ENCODE data around the gene TCF19.

The TCF19 gene

DNA sequence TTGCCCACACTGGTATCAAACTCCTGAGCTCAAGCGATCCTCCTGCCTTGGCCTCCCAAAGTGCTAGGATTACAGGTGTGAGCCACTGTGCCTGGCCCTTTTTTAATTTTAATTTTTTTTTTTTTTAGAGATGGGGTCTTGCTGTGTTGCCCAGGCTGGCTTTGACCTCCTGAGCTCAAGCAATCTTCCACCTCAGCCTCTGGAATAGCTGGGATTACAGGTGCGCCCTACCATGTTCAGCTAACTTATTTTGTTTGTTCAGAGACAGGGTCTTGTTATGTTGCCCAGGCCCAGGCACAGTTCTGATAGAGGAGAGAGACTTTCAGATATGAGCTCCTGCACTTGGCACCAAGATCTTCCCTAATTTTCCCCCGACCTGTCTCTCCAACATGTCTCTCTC lies 27.6 kb upstream of the TCF19 start:
- WGBS: 91% methylated on average over 3 of the region's 3 CpGs
- no peak overlapping the region for H3K9ac ChIP-seq (ENCODE audit: low read depth, low read length)
- no peak overlapping the region for H3K4me3 ChIP-seq (ENCODE audit: low read length)
- H3K36me3 ChIP-seq (ENCODE audit: insufficient read depth, low read length): no peaks in the 10 kb centered on the region
- H3K4me1 ChIP-seq (ENCODE audit: insufficient read depth, low read length): no peaks in the 10 kb centered on the region
- no peaks in the 10 kb centered on the region for H3K9me3 ChIP-seq (ENCODE audit: insufficient read depth, low read depth, low read length)
- no peaks in the 10 kb centered on the region for H3K27me3 ChIP-seq (ENCODE audit: insufficient read depth, low read length)
- H3K27ac ChIP-seq (ENCODE audit: low read depth, low read length): no peak overlapping the region

DNA sequence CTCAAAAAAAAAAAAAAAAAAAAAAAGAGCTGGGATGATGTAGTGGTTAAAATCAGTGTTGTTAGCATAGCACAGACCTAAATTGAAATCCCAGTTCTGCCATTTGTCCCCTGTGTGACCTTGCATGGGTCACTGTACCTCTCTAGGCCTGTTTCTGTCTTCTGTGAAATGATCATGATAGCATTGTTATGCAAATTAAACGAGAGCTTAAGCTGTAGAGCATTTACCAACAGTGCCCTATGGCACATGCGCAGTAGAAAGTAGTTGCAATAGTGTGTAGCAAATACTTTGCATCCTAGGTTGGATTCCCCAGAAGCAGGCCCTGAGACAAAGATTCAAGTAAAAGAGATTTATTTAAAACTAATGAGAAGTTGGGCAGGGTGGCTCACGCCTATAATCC lies 26.8 kb upstream of the TCF19 start:
- Histone ChIP-seq H3K27me3 (ENCODE audit: insufficient read depth, low read length) (no peaks in the 10 kb centered on the region), H3K9me3 (ENCODE audit: insufficient read depth, low read depth, low read length) (no peaks in the 10 kb centered on the region), H3K27ac (ENCODE audit: low read depth, low read length) (no peak overlapping the region), H3K4me3 (ENCODE audit: low read length) (no peak overlapping the region), H3K9ac (ENCODE audit: low read depth, low read length) (no peak overlapping the region), H3K4me1 (ENCODE audit: insufficient read depth, low read length) (no peaks in the 10 kb centered on the region), H3K36me3 (ENCODE audit: insufficient read depth, low read length) (no peaks in the 10 kb centered on the region)
- WGBS: 77% methylated on average over 3 of the region's 3 CpGs

DNA sequence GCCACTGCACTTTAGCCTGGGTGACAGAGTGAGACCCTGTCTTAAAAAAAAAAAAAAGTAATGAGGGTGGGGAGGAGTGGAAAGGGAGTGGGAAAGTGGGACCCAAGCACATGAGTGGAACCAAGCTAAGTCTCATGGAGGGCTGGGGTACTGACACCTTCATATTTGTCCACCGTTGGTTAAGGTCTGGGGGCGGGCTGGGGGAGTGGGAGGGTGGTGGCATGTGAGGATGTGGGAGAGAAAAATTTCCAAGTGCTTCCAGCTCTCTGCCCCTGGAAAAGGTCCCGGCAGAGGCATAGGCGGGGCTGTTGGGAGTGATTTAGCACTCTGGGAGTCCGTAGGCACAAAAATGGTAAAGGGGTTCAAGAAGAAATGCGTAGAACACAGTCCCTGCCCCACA lies 25.6 kb upstream of the TCF19 start:
- no peaks in the 10 kb centered on the region for H3K27me3 ChIP-seq (ENCODE audit: insufficient read depth, low read length)
- H3K4me3 ChIP-seq (ENCODE audit: low read length): no peak overlapping the region
- 68% methylated on average over 6 of the region's 6 CpGs for WGBS
- no peaks in the 10 kb centered on the region for H3K9me3 ChIP-seq (ENCODE audit: insufficient read depth, low read depth, low read length)
- no peak overlapping the region for H3K27ac ChIP-seq (ENCODE audit: low read depth, low read length)
- H3K36me3 ChIP-seq (ENCODE audit: insufficient read depth, low read length): no peaks in the 10 kb centered on the region
- H3K9ac ChIP-seq (ENCODE audit: low read depth, low read length): no peak overlapping the region
- 0 out of 2 replicates have a peak, but pooled peaks cover 3% of the 10 kb centered on the region for H3K4me1 ChIP-seq (ENCODE audit: insufficient read depth, low read length)

DNA sequence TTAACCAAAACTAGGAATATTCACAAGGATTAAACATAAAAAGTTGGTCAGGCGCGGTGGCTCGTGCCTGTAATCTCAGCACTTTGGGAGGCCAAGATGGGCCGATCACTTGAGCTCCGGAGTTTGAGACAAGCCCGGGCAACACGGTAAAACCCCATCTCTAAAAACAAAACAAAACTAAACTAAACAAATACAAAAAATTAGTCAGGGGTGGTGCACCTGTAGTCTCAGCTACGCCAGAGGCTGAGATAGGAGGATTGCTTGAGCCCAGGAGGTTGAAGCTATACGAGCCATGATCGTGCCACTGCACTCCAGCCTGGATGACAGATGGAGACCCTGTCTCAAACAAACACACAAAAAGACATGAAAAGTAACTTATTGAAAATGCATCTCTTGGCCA lies 22.7 kb upstream of the TCF19 start:
- H3K27me3 ChIP-seq (ENCODE audit: insufficient read depth, low read length): no peaks in the 10 kb centered on the region
- H3K9ac ChIP-seq (ENCODE audit: low read depth, low read length): no peak overlapping the region
- WGBS: 93% methylated on average over 10 of the region's 10 CpGs

DNA sequence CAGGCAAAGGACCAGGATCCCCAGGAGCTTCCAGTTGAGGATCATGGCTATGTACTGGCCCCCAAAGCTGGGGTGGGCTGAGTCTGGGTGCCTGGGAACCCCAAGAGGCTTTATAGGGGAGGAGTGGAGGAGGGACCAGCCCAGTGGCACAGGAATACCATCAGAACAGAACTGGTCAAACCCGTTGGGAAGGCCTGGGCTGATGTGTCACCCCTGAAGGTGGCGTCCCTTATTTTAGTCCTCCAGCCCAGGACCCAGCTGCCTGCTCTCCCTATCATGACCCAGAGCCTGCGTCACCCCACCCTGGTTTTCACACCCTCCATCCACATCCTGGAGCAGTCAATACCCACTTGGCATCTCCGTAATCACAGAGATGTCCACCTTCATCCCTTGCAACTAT lies 19.4 kb upstream of the TCF19 start, which contains the start of gene PSORS1C2:
Gene PSORS1C2 (minus strand): TSS at position 85 of the 400 bp plus-strand sequence. CDS start 40 bp downstream, at position 45.
- H3K4me3 ChIP-seq (ENCODE audit: low read length): no peak within 1 kb of the TSS
- H3K27me3 ChIP-seq (ENCODE audit: insufficient read depth, low read length): no peaks in the 10 kb centered on the region

More for the DNA sequence above, 22.7 kb upstream of the TCF19 start:
- H3K4me1 ChIP-seq (ENCODE audit: insufficient read depth, low read length): peaks cover 9% of the 10 kb centered on the region; the same call in 1 of the 2 replicates
- H3K4me3 ChIP-seq (ENCODE audit: low read length): no peak overlapping the region
- H3K27ac ChIP-seq (ENCODE audit: low read depth, low read length): no peak overlapping the region
- no peaks in the 10 kb centered on the region for H3K36me3 ChIP-seq (ENCODE audit: insufficient read depth, low read length)
- no peaks in the 10 kb centered on the region for H3K9me3 ChIP-seq (ENCODE audit: insufficient read depth, low read depth, low read length)

DNA sequence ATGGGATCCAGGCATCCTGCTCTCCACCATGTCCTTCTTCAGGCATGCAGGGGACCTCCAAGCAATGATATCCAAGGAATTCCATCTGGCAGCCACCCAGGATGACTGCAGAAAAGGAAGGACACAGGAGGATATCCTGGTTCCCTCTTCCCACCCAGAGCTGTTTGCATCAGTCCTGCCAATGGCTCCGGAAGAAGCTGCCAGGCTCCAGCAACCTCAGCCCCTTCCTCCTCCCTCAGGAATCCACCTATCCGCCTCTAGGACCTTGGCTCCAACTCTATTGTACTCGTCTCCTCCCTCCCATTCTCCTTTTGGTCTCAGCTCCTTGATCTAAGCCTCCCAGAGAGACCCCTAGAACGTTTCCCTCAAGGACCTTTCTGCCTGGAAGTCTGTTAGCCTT lies 18.8 kb upstream of the TCF19 start:
- Histone ChIP-seq H3K36me3 (ENCODE audit: insufficient read depth, low read length) (peaks cover 20% of the 10 kb centered on the region), H3K4me1 (ENCODE audit: insufficient read depth, low read length) (peaks cover 17% of the 10 kb centered on the region; the same call in 1 of the 2 replicates), H3K27ac (ENCODE audit: low read depth, low read length) (no peak overlapping the region; the same call in 1 of the 2 replicates), H3K9ac (ENCODE audit: low read depth, low read length) (no peak overlapping the region), H3K4me3 (ENCODE audit: low read length) (no peak overlapping the region), H3K9me3 (ENCODE audit: insufficient read depth, low read depth, low read length) (no peaks in the 10 kb centered on the region), H3K27me3 (ENCODE audit: insufficient read depth, low read length) (no peaks in the 10 kb centered on the region)
- WGBS: 17% methylated on average over 4 of the region's 4 CpGs

More for the DNA sequence above, 19.4 kb upstream of the TCF19 start, which contains the start of gene PSORS1C2:
- H3K9ac ChIP-seq (ENCODE audit: low read depth, low read length): no peak within 1 kb of the TSS
- H3K27ac ChIP-seq (ENCODE audit: low read depth, low read length): no peak within 1 kb of the TSS; the same call in 1 of the 2 replicates
- H3K4me1 ChIP-seq (ENCODE audit: insufficient read depth, low read length): peaks cover 17% of the 10 kb centered on the region; the same call in 1 of the 2 replicates
- 88% methylated on average over 4 of the region's 4 CpGs for WGBS
- H3K9me3 ChIP-seq (ENCODE audit: insufficient read depth, low read depth, low read length): no peaks in the 10 kb centered on the region
- H3K36me3 ChIP-seq (ENCODE audit: insufficient read depth, low read length): peaks cover 14% of the 10 kb centered on the region

DNA sequence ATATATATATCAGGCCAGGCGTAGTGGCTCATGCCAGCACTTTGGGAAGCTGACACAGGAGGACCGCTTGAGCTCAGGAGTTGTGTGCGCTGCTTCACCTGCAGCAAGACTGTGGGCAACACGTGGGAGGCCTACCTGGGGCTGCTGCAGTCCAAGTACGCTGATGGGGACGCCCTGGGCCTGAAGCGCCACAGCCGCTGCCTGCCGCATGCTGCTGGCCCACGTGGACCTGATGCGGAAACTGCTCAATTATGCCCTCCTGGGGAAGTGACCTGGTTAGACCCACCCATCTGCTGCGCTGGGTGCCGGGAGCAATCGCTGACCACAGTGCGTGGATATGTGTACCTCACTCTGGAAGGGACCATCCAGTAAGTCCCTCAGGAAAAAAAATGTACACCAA lies 17.7 kb upstream of the TCF19 start:
- no peaks in the 10 kb centered on the region for H3K9me3 ChIP-seq (ENCODE audit: insufficient read depth, low read depth, low read length)
- H3K36me3 ChIP-seq (ENCODE audit: insufficient read depth, low read length): peaks cover 30% of the 10 kb centered on the region
- no peak overlapping the region for H3K27ac ChIP-seq (ENCODE audit: low read depth, low read length)
- H3K27me3 ChIP-seq (ENCODE audit: insufficient read depth, low read length): no peaks in the 10 kb centered on the region
- no peak overlapping the region for H3K9ac ChIP-seq (ENCODE audit: low read depth, low read length)
- WGBS: 90% methylated on average over 15 of the region's 15 CpGs
- no peak overlapping the region for H3K4me3 ChIP-seq (ENCODE audit: low read length)
- peaks cover 17% of the 10 kb centered on the region; the same call in 1 of the 2 replicates for H3K4me1 ChIP-seq (ENCODE audit: insufficient read depth, low read length)

DNA sequence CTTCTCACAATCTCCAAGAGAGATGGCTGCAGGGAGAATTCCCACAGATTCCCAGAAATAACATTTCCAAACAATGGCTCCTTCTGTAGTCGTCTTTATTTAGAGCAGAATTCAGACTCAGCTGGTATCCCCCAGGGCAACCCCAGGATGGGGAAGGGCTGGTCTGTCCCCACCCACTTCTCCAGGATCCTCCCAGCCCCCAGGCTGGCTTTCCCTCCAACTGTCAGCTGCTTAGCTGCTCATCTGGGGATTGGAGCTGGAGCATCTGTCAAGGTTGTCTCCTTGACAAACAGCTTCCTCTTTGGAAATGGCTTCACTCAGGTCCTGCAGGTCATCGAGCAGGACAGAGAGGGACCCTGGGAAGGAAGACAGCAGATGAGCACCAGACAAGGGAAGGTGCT lies 16.0 kb upstream of the TCF19 start:
- 69% methylated on average over 2 of the region's 2 CpGs for WGBS
- H3K9me3 ChIP-seq (ENCODE audit: insufficient read depth, low read depth, low read length): no peaks in the 10 kb centered on the region
- no peaks in the 10 kb centered on the region for H3K27me3 ChIP-seq (ENCODE audit: insufficient read depth, low read length)
- no peak overlapping the region for H3K4me3 ChIP-seq (ENCODE audit: low read length)
- peaks cover 17% of the 10 kb centered on the region; the same call in 1 of the 2 replicates for H3K4me1 ChIP-seq (ENCODE audit: insufficient read depth, low read length)
- peaks cover 41% of the 10 kb centered on the region for H3K36me3 ChIP-seq (ENCODE audit: insufficient read depth, low read length)
- no peak overlapping the region for H3K9ac ChIP-seq (ENCODE audit: low read depth, low read length)
- no peak overlapping the region for H3K27ac ChIP-seq (ENCODE audit: low read depth, low read length)

DNA sequence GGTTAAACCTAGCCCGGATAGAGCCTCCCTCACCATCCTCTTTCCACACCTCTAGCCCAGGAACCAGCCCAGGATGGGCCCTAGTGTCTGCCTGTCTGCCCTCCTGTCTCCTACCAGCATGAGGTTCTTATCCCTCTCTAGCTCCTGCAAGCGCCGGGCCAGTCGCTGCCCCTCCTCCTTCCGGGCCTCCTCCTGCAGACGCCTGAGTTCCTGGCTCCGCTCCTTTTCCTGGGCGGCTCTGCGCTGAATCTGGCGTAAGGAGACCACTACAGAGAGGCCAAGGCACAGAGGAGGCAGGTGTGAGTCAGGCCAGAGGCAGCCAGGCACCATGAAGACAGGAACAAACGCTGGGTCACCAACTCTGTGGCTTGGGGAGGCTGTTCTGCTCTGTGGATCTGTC lies 15.2 kb upstream of the TCF19 start:
- peaks cover 14% of the 10 kb centered on the region; the same call in 1 of the 2 replicates for H3K4me1 ChIP-seq (ENCODE audit: insufficient read depth, low read length)
- 36% methylated on average over 11 of the region's 11 CpGs for WGBS
- no peaks in the 10 kb centered on the region for H3K9me3 ChIP-seq (ENCODE audit: insufficient read depth, low read depth, low read length)
- H3K27ac ChIP-seq (ENCODE audit: low read depth, low read length): no peak overlapping the region
- no peaks in the 10 kb centered on the region for H3K27me3 ChIP-seq (ENCODE audit: insufficient read depth, low read length)
- no peak overlapping the region for H3K9ac ChIP-seq (ENCODE audit: low read depth, low read length)
- no peak overlapping the region for H3K4me3 ChIP-seq (ENCODE audit: low read length)
- H3K36me3 ChIP-seq (ENCODE audit: insufficient read depth, low read length): peaks cover 44% of the 10 kb centered on the region

DNA sequence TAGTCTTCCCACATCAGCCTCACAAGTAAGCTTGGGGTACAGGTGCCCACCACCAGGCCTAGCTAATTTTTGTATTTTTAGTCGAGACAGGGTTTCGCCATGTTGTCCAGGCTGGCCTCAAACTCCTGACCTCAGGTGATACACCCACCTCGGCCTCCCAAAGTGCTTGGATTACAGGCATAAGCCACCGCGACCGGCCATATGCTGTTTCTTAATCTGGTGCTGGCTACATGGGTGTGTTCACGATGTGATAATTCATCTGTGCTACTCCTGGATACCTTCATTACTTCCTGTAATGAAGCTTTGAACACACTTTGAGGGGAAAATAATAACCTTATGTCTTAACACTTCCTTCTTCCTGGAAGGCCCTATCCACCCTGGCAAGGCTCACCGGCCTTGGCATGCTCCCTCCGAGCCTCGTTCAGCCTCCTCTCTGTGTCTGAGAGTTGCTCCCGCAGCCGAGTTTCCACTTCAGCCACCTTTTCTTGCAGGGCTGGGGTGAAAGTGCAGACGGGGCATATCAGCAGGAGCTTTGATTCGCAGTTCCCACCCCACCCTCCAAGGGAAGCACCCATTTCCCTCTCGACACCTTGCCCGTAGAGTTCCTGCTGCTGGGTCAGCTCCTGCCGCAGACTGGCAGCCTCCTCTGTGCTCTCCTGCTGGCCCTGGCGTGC lies 14.0 kb upstream of the TCF19 start:
- H3K27me3 ChIP-seq (ENCODE audit: insufficient read depth, low read length): no peaks in the 10 kb centered on the region
- H3K9me3 ChIP-seq (ENCODE audit: insufficient read depth, low read depth, low read length): no peaks in the 10 kb centered on the region
- peaks cover 10% of the 10 kb centered on the region; the same call in 1 of the 2 replicates for H3K4me1 ChIP-seq (ENCODE audit: insufficient read depth, low read length)
- no peak overlapping the region for H3K4me3 ChIP-seq (ENCODE audit: low read length)
- WGBS: 96% methylated on average over 18 of the region's 18 CpGs
- H3K36me3 ChIP-seq (ENCODE audit: insufficient read depth, low read length): peaks cover 48% of the 10 kb centered on the region
- H3K9ac ChIP-seq (ENCODE audit: low read depth, low read length): no peak overlapping the region
- no peak overlapping the region for H3K27ac ChIP-seq (ENCODE audit: low read depth, low read length)

DNA sequence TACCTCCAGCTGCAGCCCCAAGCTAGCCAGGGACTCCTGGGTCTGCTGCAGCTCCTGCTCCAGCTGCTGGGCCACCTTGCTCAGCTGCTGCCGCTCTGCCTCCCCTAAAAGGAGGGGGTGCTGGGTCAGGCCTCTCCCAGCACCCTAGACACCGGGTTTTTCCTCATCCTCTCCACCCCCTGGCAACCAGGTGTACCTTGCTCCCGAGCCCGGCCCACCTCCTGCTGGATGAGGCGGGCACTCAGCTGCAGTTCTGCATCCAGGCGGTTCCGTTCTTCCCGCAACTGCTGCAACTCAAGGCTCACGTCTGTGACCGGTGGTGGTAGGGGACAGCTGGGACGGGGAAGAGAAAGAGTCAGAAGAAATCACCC lies 13.4 kb upstream of the TCF19 start:
- Histone ChIP-seq H3K27ac (ENCODE audit: low read depth, low read length) (no peak overlapping the region), H3K27me3 (ENCODE audit: insufficient read depth, low read length) (no peaks in the 10 kb centered on the region), H3K4me3 (ENCODE audit: low read length) (no peak overlapping the region), H3K36me3 (ENCODE audit: insufficient read depth, low read length) (peaks cover 53% of the 10 kb centered on the region), H3K4me1 (ENCODE audit: insufficient read depth, low read length) (peaks cover 9% of the 10 kb centered on the region; the same call in 1 of the 2 replicates), H3K9me3 (ENCODE audit: insufficient read depth, low read depth, low read length) (no peaks in the 10 kb centered on the region), H3K9ac (ENCODE audit: low read depth, low read length) (no peak overlapping the region)
- WGBS: 89% methylated on average over 11 of the region's 11 CpGs
